ENCODE data around the gene MOB3B.

DNA sequence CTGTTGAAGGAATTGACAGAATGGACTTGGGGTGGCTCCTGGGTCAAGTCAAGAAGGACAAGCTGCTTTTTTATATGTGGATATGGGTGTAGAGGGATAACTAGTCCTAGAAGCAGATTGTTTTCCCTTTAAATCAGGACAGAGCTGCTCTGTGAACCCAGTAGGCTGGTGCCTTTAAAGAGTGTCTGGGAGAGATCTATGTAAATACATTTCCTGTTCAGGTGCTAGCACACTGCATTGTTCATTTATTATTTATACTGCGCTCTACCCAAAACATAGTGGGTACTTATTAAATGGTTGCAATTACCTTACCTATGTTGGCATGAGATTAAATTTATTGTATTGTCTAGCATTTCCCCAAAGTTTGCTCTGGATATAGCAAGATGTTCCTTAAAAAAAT lies 146.1 kb downstream of the MOB3B start:
- TF ChIP-seq ZNF544 (tag by site-specific recombination; IDR thresholded peaks at IDR 0.05) = no peak
- TF ChIP-seq ZNF274 (IDR thresholded peaks at IDR 0.05; ENCODE audit: low read length) = no peak
- TF ChIP-seq ZNF274 (tag by site-specific recombination; IDR thresholded peaks at IDR 0.05; ENCODE audit: borderline replicate concordance) = no peak
- TF ChIP-seq CTCF (tag by site-specific recombination; IDR thresholded peaks at IDR 0.05) = no peak
- TF ChIP-seq ZBTB7A (tag by site-specific recombination; IDR thresholded peaks at IDR 0.05; ENCODE audit: low read depth) = no peak
- no peak for TF ChIP-seq ZSCAN5A (tag by site-specific recombination; IDR thresholded peaks at IDR 0.05)
- TF ChIP-seq ZNF335 (tag by site-specific recombination; conservative IDR thresholded peaks at IDR 0.05) = no peak
- TF ChIP-seq FEZF1 (tag by site-specific recombination; IDR thresholded peaks at IDR 0.05) = no peak
- no peak for TF ChIP-seq ZNF501 (tag by site-specific recombination; IDR thresholded peaks at IDR 0.05)
- no peak for TF ChIP-seq ZNF223 (tag by site-specific recombination; IDR thresholded peaks at IDR 0.05)

All from HEK293 (cell line).